SKM-1 (cell line): Measurements from ENCODE around the gene USP10.

Experiments used
- DNase-seq: peaks from one replicate; lab custom pipeline; 2025; ENCODE audit not compliant: unreplicated experiment; lab: John Stamatoyannopoulos, UW

The USP10 gene

GRCh38 chr16:84699147-84699711 lies 571 bp upstream of the USP10 start:
- DNase-seq = no peak

- no peak for DNase-seq
These were observed 873 bp downstream of the USP10 start for GRCh38 chr16:84700446-84701300.

- no peak for DNase-seq
These were observed 3.9 kb downstream of the USP10 start for GRCh38 chr16:84703681-84704080.

- DNase-seq = no peak
These were observed 4.5 kb downstream of the USP10 start for GRCh38 chr16:84704253-84704652.

GRCh38 chr16:84706856-84707255 lies 7.1 kb downstream of the USP10 start:
- no peak for DNase-seq

GRCh38 chr16:84709609-84710008 lies 9.8 kb downstream of the USP10 start:
- DNase-seq = no peak

- no peak for DNase-seq
These were observed 10.9 kb downstream of the USP10 start for GRCh38 chr16:84710686-84711085.

GRCh38 chr16:84712138-84712671 lies 12.4 kb downstream of the USP10 start:
- DNase-seq = no peak

- no peak for DNase-seq
These were observed 13.3 kb downstream of the USP10 start for GRCh38 chr16:84712801-84713775.

GRCh38 chr16:84714028-84714427 lies 14.2 kb downstream of the USP10 start:
- DNase-seq = no peak

- DNase-seq = no peak
These were observed 15.6 kb downstream of the USP10 start for GRCh38 chr16:84715424-84715823.

GRCh38 chr16:84715854-84716253 lies 16.1 kb downstream of the USP10 start:
- DNase-seq = no peak

- no peak for DNase-seq
These were observed 16.9 kb downstream of the USP10 start for GRCh38 chr16:84716740-84717139.

GRCh38 chr16:84717484-84717883 lies 17.7 kb downstream of the USP10 start:
- no peak for DNase-seq

GRCh38 chr16:84720177-84720579 lies 20.4 kb downstream of the USP10 start:
- no peak for DNase-seq

- DNase-seq = no peak
These were observed 22.3 kb downstream of the USP10 start for GRCh38 chr16:84722068-84722467.

GRCh38 chr16:84723906-84724305 lies 24.1 kb downstream of the USP10 start:
- no peak for DNase-seq

GRCh38 chr16:84724606-84725309 lies 25.0 kb downstream of the USP10 start:
- no peak for DNase-seq

- DNase-seq = no peak
These were observed 25.8 kb downstream of the USP10 start for GRCh38 chr16:84725481-84726078.

GRCh38 chr16:84726079-84726668 lies 26.4 kb downstream of the USP10 start:
- peak; percentile 69 for DNase-seq
